GM13976 (cell line): ENCODE measurements around the gene ITGB5.

ENCODE experiments used
- DNase-seq: peaks from one replicate; pipeline ENCODE4 v3.0.0; 2012; ENCODE audit warnings: low spot score
- in situ Hi-C: fragments of 300-500 bp; cut with MboI; formaldehyde crosslinking; loops from one replicate; pipeline ENCODE4 v1.12.0; 2022; ENCODE audit warnings: low sequenced_read_pairs, mixed read lengths, inconsistent platforms; ENCODE audit not compliant: unreplicated experiment
- TF ChIP-seq, protein P1 (sequence below): IDR thresholded peaks from 2 replicates; pipeline ENCODE4 v1.5.1; 2012; ENCODE audit warnings: borderline replicate concordance, mild to moderate bottlenecking; ENCODE audit not compliant: insufficient read depth; ENCODE audit errors: extremely low read depth, missing control alignments, control extremely low read depth

Gene ITGB5

GRCh38 chr3:124781476-124782376, 105.4 kb downstream of the ITGB5 start:
- DNase-seq, result no peak
- in situ Hi-C loops, result no loop called here
- TF ChIP-seq, protein P1, sequence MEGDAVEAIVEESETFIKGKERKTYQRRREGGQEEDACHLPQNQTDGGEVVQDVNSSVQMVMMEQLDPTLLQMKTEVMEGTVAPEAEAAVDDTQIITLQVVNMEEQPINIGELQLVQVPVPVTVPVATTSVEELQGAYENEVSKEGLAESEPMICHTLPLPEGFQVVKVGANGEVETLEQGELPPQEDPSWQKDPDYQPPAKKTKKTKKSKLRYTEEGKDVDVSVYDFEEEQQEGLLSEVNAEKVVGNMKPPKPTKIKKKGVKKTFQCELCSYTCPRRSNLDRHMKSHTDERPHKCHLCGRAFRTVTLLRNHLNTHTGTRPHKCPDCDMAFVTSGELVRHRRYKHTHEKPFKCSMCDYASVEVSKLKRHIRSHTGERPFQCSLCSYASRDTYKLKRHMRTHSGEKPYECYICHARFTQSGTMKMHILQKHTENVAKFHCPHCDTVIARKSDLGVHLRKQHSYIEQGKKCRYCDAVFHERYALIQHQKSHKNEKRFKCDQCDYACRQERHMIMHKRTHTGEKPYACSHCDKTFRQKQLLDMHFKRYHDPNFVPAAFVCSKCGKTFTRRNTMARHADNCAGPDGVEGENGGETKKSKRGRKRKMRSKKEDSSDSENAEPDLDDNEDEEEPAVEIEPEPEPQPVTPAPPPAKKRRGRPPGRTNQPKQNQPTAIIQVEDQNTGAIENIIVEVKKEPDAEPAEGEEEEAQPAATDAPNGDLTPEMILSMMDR, result no peak

DNA sequence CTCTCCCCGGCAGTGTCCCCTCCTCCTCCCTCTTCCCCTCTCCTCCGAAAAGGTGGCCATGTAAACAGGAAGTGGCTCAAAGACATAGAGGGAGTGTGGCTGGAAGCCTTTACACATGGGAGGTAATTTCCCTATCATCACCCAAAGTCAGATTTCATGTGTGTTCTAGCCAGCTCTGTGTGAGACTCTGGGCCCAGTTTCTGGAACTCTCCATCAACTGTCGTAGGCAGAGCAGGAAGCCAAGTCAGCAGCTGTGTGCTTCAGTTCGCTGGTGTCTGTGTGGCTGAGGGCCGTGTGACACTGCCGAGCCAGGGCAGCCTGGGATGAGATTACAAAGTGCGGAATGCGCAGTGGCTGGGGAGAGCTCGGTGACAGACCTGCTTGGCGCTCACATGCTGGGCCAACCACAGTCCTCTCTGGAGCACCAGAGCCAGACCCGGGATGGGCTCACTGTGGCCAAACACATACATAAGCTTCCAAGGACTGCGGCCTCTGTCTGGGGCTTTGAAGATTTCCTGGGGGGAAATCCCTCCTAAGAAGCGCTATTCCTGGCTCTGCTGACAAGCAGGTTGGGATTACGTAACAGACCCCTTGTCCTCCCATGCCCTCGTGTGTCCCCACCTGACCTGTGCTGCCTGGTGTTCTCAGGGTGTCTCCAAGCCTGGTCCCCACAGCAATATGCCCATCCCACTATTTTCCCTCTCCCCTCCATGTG, 106.2 kb downstream of the ITGB5 start:
- in situ Hi-C loops, result no loop called here
- TF ChIP-seq, protein P1, result no peak
- no peak for DNase-seq

DNA sequence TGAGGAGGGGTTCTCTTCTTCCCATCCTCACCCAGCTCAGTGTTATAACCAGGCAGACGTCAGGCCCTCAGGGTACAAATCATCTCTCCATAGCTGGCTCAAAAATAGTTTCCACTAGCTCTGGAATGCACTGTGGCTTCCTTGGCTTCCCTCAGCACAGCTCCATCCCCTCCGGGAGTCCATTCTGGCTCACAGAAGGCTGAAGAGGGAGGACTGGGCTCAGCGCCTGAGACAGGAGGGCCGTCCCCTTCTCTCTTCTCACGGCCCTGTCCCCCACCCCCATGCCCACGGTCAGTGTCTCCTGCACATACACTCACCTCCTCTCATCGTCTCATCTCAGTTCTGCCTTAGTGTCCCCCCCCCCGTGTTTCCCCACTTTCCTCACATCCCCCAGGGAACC, 106.8 kb downstream of the ITGB5 start:
- TF ChIP-seq, protein P1, result no peak
- in situ Hi-C loops, result no loop called here
- no peak for DNase-seq

GRCh38 chr3:124779751-124780191, 107.4 kb downstream of the ITGB5 start:
- TF ChIP-seq, protein P1, result no peak
- in situ Hi-C loops, result no loop called here

DNA sequence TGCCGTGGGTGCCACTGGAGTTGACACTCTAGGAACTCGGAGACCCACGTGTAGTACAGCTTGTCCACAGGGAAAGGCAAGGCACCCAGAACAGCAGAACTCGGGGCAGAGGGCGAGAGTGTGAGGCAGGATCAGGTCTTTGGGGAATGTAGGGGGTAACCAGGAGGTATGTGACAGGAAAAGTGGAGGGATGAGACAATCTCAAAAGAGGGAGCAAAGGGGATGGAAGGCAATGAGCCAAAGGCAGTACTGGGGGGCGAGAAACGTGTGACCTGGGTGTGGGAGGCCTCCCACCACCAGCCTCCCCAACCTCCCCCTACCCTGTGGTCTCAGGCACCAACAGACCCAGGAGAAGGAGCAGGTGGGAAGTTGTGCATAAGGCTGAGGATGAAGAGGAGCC, 108.0 kb downstream of the ITGB5 start:
- in situ Hi-C loops, result no loop called here
- no peak for DNase-seq
- TF ChIP-seq, protein P1, result no peak

More at GRCh38 chr3:124779751-124780191, 107.4 kb downstream of the ITGB5 start:
- DNase-seq, result no peak

- TF ChIP-seq, protein P1, result no peak
- in situ Hi-C loops, result no loop called here
- DNase-seq, result no peak
Measured at GRCh38 chr3:124777762-124778470, 109.2 kb downstream of the ITGB5 start.
